HG02588 (cell line): ENCODE measurements around the gene COPS3.

Source experiments
- ATAC-seq: cut with Tn5 transposase; IDR thresholded peaks from one replicate; pipeline ENCODE4 v1.9.1; 2021; ENCODE audit warnings: mild to moderate bottlenecking, moderate library complexity; ENCODE audit not compliant: unreplicated experiment

The COPS3 gene

GRCh38 chr17:17198281-17198680 lies 82.8 kb downstream of the COPS3 start:
- ATAC-seq, result no peak

- no peak for ATAC-seq
These were observed 84.3 kb downstream of the COPS3 start for GRCh38 chr17:17196776-17197175.
